Non-pigmented ciliary epithelial cell (primary cell): ENCODE results near the gene ADARB1.

Experiments
- DNase-seq: peaks from one replicate; pipeline ENCODE4 v3.0.0-alpha.2; 2010; ENCODE audit warnings: low read depth

ADARB1 gene

GRCh38 chr21:45075596-45076244, 1.3 kb downstream of the ADARB1 start:
- DNase-seq: no peak

- DNase-seq: no peak
Measured at GRCh38 chr21:45076245-45076711, 1.9 kb downstream of the ADARB1 start.

GRCh38 chr21:45078371-45078770, 4.0 kb downstream of the ADARB1 start:
- no peak for DNase-seq

GRCh38 chr21:45078877-45079281, 4.5 kb downstream of the ADARB1 start:
- DNase-seq: peak; percentile 50

- DNase-seq: no peak
Measured at GRCh38 chr21:45079351-45079750, 5.0 kb downstream of the ADARB1 start.

- no peak for DNase-seq
Measured at GRCh38 chr21:45080232-45080631, 5.9 kb downstream of the ADARB1 start.

- DNase-seq: peak; percentile 32
Measured at GRCh38 chr21:45080639-45081414, 6.4 kb downstream of the ADARB1 start.

- no peak for DNase-seq
Measured at GRCh38 chr21:45081636-45082035, 7.3 kb downstream of the ADARB1 start.

GRCh38 chr21:45082736-45083135, 8.4 kb downstream of the ADARB1 start:
- DNase-seq: no peak

- no peak for DNase-seq
Measured at GRCh38 chr21:45084121-45084520, 9.7 kb downstream of the ADARB1 start.

- no peak for DNase-seq
Measured at GRCh38 chr21:45084881-45085536, 10.6 kb downstream of the ADARB1 start.

GRCh38 chr21:45085700-45086099, 11.3 kb downstream of the ADARB1 start:
- no peak for DNase-seq

- no peak for DNase-seq
Measured at GRCh38 chr21:45086337-45086958, 12.1 kb downstream of the ADARB1 start.

GRCh38 chr21:45087022-45087823, 12.8 kb downstream of the ADARB1 start:
- DNase-seq: no peak

GRCh38 chr21:45088116-45088515, 13.7 kb downstream of the ADARB1 start:
- DNase-seq: no peak

GRCh38 chr21:45088729-45089128, 14.3 kb downstream of the ADARB1 start:
- no peak for DNase-seq

GRCh38 chr21:45089964-45090363, 15.6 kb downstream of the ADARB1 start:
- DNase-seq: no peak

- no peak for DNase-seq
Measured at GRCh38 chr21:45090966-45091365, 16.6 kb downstream of the ADARB1 start.

GRCh38 chr21:45091550-45092322, 17.4 kb downstream of the ADARB1 start:
- DNase-seq: no peak

GRCh38 chr21:45093035-45093532, 18.7 kb downstream of the ADARB1 start:
- DNase-seq: no peak

- no peak for DNase-seq
Measured at GRCh38 chr21:45094412-45094811, 20.0 kb downstream of the ADARB1 start.
